HEK293 (cell line): ENCODE results near the gene BDNF.

Experiments
- CTCF ChIA-PET: fragments of 350-600 bp; formaldehyde crosslinking; extraction: SDS; loops from one replicate; lab custom pipeline; 2021; ENCODE audit warnings: antibody characterized with exemption; lab: Yijun Ruan, JAX
- POLR2A ChIA-PET: fragments of 300-600 bp; formaldehyde crosslinking; extraction: SDS; loops from one replicate; lab custom pipeline; 2020; ENCODE audit warnings: antibody characterized with exemption, inconsistent platforms; lab: Yijun Ruan, JAX
- H3K27ac ChIP-seq: fragments of 200-500 bp; sonication (Bioruptor generic); 2 replicates; pipeline ENCODE4 v1.5.1; 2014; ENCODE audit warnings: low read depth, low read length, control low read depth, inconsistent platforms; ENCODE audit errors: extremely low read depth
- H3K36me3 ChIP-seq, 2 experiments: fragments of 200-500 bp in 1 of 2; sonication (Bioruptor generic) in 1 of 2; 1 replicate in 1 of 2; 2 replicates in 1 of 2; pipeline ENCODE4 v1.5.1; 2014 to 2017; ENCODE audit warnings: inconsistent platforms in 2 of 2, low read length in 2 of 2; ENCODE audit not compliant: control insufficient read depth in 2 of 2, insufficient read depth in 1 of 2
- H3K4me1 ChIP-seq: fragments of 200-500 bp; sonication (Bioruptor generic); 2 replicates; pipeline ENCODE4 v1.5.1; 2014; ENCODE audit warnings: mild to moderate bottlenecking, low read length, inconsistent platforms; ENCODE audit not compliant: control insufficient read depth, insufficient read depth
- H3K4me3 ChIP-seq: 2 replicates; pipeline ENCODE4 v1.5.1; 2011; ENCODE audit warnings: low read depth, mild to moderate bottlenecking, control low read depth, low read length, moderate library complexity
- H3K9me3 ChIP-seq: fragments of 200-500 bp; sonication (Bioruptor generic); 2 replicates; pipeline ENCODE4 v1.5.1; 2014; ENCODE audit warnings: low read depth, low read length, inconsistent platforms; ENCODE audit not compliant: control insufficient read depth, insufficient read depth
- CTCF ChIP-seq: fragments of 450-650 bp; formaldehyde crosslinking; IDR thresholded peaks from 2 replicates; pipeline ENCODE4 v1.5.1; 2016; ENCODE audit warnings: missing biosample characterization, missing genetic modification characterization
- EGR2 ChIP-seq: fragments of 450-650 bp; formaldehyde crosslinking; IDR thresholded peaks from 2 replicates; pipeline ENCODE4 v1.5.1; 2016; ENCODE audit warnings: low read depth, missing biosample characterization, missing genetic modification characterization
- GLIS2 ChIP-seq: fragments of 450-650 bp; formaldehyde crosslinking; IDR thresholded peaks from 2 replicates; pipeline ENCODE4 v1.5.1; 2016; ENCODE audit warnings: missing biosample characterization, missing genetic modification characterization
- IKZF3 ChIP-seq: fragments of 450-650 bp; IDR thresholded peaks from 2 replicates; pipeline ENCODE4 v1.5.0; 2018; ENCODE audit warnings: missing biosample characterization, mild to moderate bottlenecking, missing genetic modification characterization, moderate library complexity
- KLF16 ChIP-seq: fragments of 450-650 bp; formaldehyde crosslinking; IDR thresholded peaks from 2 replicates; pipeline ENCODE4 v1.5.1; 2017; ENCODE audit warnings: missing biosample characterization, missing genetic modification characterization
- KLF8 ChIP-seq: fragments of 450-650 bp; formaldehyde crosslinking; IDR thresholded peaks from 2 replicates; pipeline ENCODE4 v1.5.1; 2016; ENCODE audit warnings: missing biosample characterization, missing genetic modification characterization
- PATZ1 ChIP-seq: fragments of 450-650 bp; formaldehyde crosslinking; IDR thresholded peaks from 2 replicates; pipeline ENCODE4 v1.5.1; 2016; ENCODE audit warnings: missing biosample characterization, missing genetic modification characterization
- SCRT1 ChIP-seq: fragments of 450-650 bp; formaldehyde crosslinking; IDR thresholded peaks from 2 replicates; pipeline ENCODE4 v1.5.1; 2016; ENCODE audit warnings: missing biosample characterization, missing genetic modification characterization, borderline replicate concordance
- SCRT2 ChIP-seq: fragments of 450-650 bp; formaldehyde crosslinking; IDR thresholded peaks from 2 replicates; pipeline ENCODE4 v1.5.1; 2016; ENCODE audit warnings: missing biosample characterization, missing genetic modification characterization
- SP3 ChIP-seq: fragments of 450-650 bp; formaldehyde crosslinking; IDR thresholded peaks from 2 replicates; pipeline ENCODE4 v1.5.1; 2016; ENCODE audit warnings: missing biosample characterization, missing genetic modification characterization
- ZBTB11 ChIP-seq: fragments of 450-650 bp; formaldehyde crosslinking; conservative IDR thresholded peaks from 2 replicates; pipeline ENCODE4 v1.5.1; 2016; ENCODE audit warnings: low read depth, missing biosample characterization, missing genetic modification characterization
- ZBTB17 ChIP-seq: fragments of 450-650 bp; formaldehyde crosslinking; IDR thresholded peaks from 2 replicates; pipeline ENCODE4 v1.5.1; 2016; ENCODE audit warnings: missing biosample characterization, missing genetic modification characterization
- ZBTB26 ChIP-seq: fragments of 450-650 bp; formaldehyde crosslinking; optimal IDR thresholded peaks from 2 replicates; pipeline ENCODE3; 2016; ENCODE audit warnings: missing biosample characterization, mild to moderate bottlenecking, missing genetic modification characterization
- ZFHX2 ChIP-seq: fragments of 450-650 bp; formaldehyde crosslinking; conservative IDR thresholded peaks from 2 replicates; pipeline ENCODE4 v1.5.1; 2016; ENCODE audit warnings: missing biosample characterization, missing genetic modification characterization
- ZNF10 ChIP-seq: fragments of 450-650 bp; formaldehyde crosslinking; IDR thresholded peaks from 2 replicates; pipeline ENCODE4 v1.5.1; 2017; ENCODE audit warnings: missing biosample characterization, missing genetic modification characterization
- ZNF114 ChIP-seq: fragments of 450-650 bp; formaldehyde crosslinking; IDR thresholded peaks from 2 replicates; pipeline ENCODE4 v1.5.0; 2017; ENCODE audit warnings: missing biosample characterization, missing genetic modification characterization
- ZNF24 ChIP-seq: fragments of 450-650 bp; formaldehyde crosslinking; IDR thresholded peaks from 2 replicates; pipeline ENCODE4 v1.5.1; 2016; ENCODE audit warnings: missing biosample characterization, missing genetic modification characterization
- ZNF248 ChIP-seq: fragments of 450-650 bp; formaldehyde crosslinking; IDR thresholded peaks from 2 replicates; pipeline ENCODE4 v1.5.1; 2017; ENCODE audit warnings: missing biosample characterization, missing genetic modification characterization
- ZNF341 ChIP-seq: fragments of 450-650 bp; formaldehyde crosslinking; IDR thresholded peaks from 2 replicates; pipeline ENCODE4; 2016; ENCODE audit warnings: low read depth, missing biosample characterization, missing genetic modification characterization
- ZNF37A ChIP-seq: fragments of 450-650 bp; IDR thresholded peaks from 2 replicates; pipeline ENCODE4 v1.5.1; 2018; ENCODE audit warnings: missing biosample characterization, missing genetic modification characterization
- ZNF501 ChIP-seq: fragments of 450-650 bp; formaldehyde crosslinking; IDR thresholded peaks from 2 replicates; pipeline ENCODE4 v1.5.1; 2016; ENCODE audit warnings: missing biosample characterization, missing genetic modification characterization
- ZNF626 ChIP-seq: fragments of 450-650 bp; sonication (Bioruptor Pico); formaldehyde crosslinking; IDR thresholded peaks from 2 replicates; pipeline ENCODE4 v1.5.1; 2018; ENCODE audit warnings: missing biosample characterization, missing genetic modification characterization, inconsistent platforms
- ZNF654 ChIP-seq: fragments of 450-650 bp; formaldehyde crosslinking; IDR thresholded peaks from 2 replicates; pipeline ENCODE4 v1.5.1; 2016; ENCODE audit warnings: low read depth, missing biosample characterization, missing genetic modification characterization
- ZSCAN23 ChIP-seq: fragments of 450-650 bp; formaldehyde crosslinking; IDR thresholded peaks from 2 replicates; pipeline ENCODE4 v1.5.1; 2016; ENCODE audit warnings: missing biosample characterization, missing genetic modification characterization
- TF ChIP-seq, protein P1 (sequence below): fragments of 450-650 bp; formaldehyde crosslinking; IDR thresholded peaks from 2 replicates; pipeline ENCODE4 v1.5.1; 2016; ENCODE audit warnings: missing biosample characterization, missing genetic modification characterization
- TF ChIP-seq, protein P2 (sequence below): fragments of 450-650 bp; formaldehyde crosslinking; IDR thresholded peaks from 2 replicates; pipeline ENCODE4 v1.5.1; 2016; ENCODE audit warnings: missing biosample characterization, missing genetic modification characterization
- TF ChIP-seq, protein P3 (sequence below): fragments of 450-650 bp; formaldehyde crosslinking; IDR thresholded peaks from 2 replicates; pipeline ENCODE4 v1.5.1; 2016; ENCODE audit warnings: missing biosample characterization, missing genetic modification characterization

BDNF gene

DNA sequence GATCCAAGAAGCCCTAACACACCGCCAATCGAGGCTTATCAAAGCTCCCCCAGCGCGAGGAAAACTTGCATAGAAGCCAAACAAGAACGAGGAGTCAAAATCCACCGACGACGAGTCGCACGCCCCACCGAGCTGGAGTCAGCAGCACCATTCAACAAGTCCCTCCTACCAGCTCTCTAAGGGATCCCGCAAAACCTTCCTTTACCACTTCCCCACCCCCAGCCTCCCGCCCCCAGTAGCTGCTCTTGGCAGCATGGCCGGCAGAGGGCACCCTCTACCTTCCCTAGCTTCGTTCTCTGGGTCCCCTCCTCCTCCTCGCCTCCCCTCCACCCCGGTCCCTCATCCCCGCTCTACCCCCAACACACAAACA is 1.4 kb downstream of the BDNF start:
- Histone ChIP-seq H3K27ac (no peak overlapping the region), H3K4me1 (no peaks in the 10 kb centered on the region)
- no peak for TF ChIP-seq ZNF10 (tag by site-specific recombination)
- no peak for TF ChIP-seq ZNF341 (tag by site-specific recombination)
- peak; percentile 55 for TF ChIP-seq ZBTB17 (tag by site-specific recombination)
- TF ChIP-seq, protein P1, sequence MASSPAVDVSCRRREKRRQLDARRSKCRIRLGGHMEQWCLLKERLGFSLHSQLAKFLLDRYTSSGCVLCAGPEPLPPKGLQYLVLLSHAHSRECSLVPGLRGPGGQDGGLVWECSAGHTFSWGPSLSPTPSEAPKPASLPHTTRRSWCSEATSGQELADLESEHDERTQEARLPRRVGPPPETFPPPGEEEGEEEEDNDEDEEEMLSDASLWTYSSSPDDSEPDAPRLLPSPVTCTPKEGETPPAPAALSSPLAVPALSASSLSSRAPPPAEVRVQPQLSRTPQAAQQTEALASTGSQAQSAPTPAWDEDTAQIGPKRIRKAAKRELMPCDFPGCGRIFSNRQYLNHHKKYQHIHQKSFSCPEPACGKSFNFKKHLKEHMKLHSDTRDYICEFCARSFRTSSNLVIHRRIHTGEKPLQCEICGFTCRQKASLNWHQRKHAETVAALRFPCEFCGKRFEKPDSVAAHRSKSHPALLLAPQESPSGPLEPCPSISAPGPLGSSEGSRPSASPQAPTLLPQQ (tag by site-specific recombination), result peak; percentile 47; the same call in 1 of the 2 replicates
- no peak for TF ChIP-seq ZSCAN23 (tag by site-specific recombination)
- peak; percentile 18; the same call in 1 of the 2 replicates for TF ChIP-seq ZBTB11 (tag by site-specific recombination)
- no peak for TF ChIP-seq ZNF248 (tag by site-specific recombination)
- TF ChIP-seq EGR2 (tag by site-specific recombination), result peak; percentile 64
- peak; percentile 67 for TF ChIP-seq CTCF (tag by site-specific recombination)
- TF ChIP-seq ZBTB26 (tag by site-specific recombination), result peak; percentile 9
- TF ChIP-seq IKZF3 (tag by site-specific recombination), result no peak
- TF ChIP-seq ZFHX2 (tag by site-specific recombination), result peak; percentile 68
- 0 out of 2 replicates have a peak, but pooled peaks have one; percentile 54 for TF ChIP-seq KLF16 (tag by site-specific recombination)
- TF ChIP-seq, protein P2, sequence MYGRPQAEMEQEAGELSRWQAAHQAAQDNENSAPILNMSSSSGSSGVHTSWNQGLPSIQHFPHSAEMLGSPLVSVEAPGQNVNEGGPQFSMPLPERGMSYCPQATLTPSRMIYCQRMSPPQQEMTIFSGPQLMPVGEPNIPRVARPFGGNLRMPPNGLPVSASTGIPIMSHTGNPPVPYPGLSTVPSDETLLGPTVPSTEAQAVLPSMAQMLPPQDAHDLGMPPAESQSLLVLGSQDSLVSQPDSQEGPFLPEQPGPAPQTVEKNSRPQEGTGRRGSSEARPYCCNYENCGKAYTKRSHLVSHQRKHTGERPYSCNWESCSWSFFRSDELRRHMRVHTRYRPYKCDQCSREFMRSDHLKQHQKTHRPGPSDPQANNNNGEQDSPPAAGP (tag by site-specific recombination), result peak; percentile 54; the same call in 1 of the 2 replicates
- 0 out of 2 replicates have a peak, but pooled peaks have one; percentile 40 for TF ChIP-seq ZNF501
- TF ChIP-seq ZNF654, result peak; percentile 66
- TF ChIP-seq, protein P3, sequence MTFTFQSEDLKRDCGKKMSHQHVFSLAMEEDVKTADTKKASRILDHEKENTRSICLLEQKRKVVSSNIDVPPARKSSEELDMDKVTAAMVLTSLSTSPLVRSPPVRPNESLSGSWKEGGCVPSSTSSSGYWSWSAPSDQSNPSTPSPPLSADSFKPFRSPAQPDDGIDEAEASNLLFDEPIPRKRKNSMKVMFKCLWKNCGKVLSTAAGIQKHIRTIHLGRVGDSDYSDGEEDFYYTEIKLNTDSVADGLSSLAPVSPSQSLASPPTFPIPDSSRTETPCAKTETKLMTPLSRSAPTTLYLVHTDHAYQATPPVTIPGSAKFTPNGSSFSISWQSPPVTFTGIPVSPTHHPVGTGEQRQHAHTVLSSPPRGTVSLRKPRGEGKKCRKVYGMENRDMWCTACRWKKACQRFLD (tag by site-specific recombination), result no peak
- TF ChIP-seq ZNF37A (tag by site-specific recombination), result no peak
- 0 out of 2 replicates have a peak, but pooled peaks have one; percentile 39 for TF ChIP-seq SP3
- peak; percentile 87 for TF ChIP-seq SCRT1 (tag by site-specific recombination)
- TF ChIP-seq ZNF626 (tag by site-specific recombination), result no peak
- TF ChIP-seq ZNF24 (tag by site-specific recombination), result no peak
- peak; percentile 94 for TF ChIP-seq SCRT2 (tag by site-specific recombination)
- peak; percentile 67 for TF ChIP-seq GLIS2 (tag by site-specific recombination)
- TF ChIP-seq PATZ1, result peak; percentile 92
- peak; percentile 35; the same call in 1 of the 2 replicates for TF ChIP-seq KLF8 (tag by site-specific recombination)
- no peak for TF ChIP-seq ZNF114 (tag by site-specific recombination)

More for the DNA sequence above, 1.4 kb downstream of the BDNF start:
- H3K9me3 ChIP-seq, result no peaks in the 10 kb centered on the region
- POLR2A ChIA-PET, result interaction anchor here (0.6 to 2.2 kb wide), 7 partner anchors 11 to 1633 kb away, joined by 3 to 9 read pairs (median 3); partner anchors contain the start of genes KIF18A and METTL15
- CTCF ChIA-PET, result interaction anchor here (0.5 to 3.5 kb wide), 38 partner anchors 12 to 1636 kb away, joined by 3 to 21 read pairs (median 3); partner anchors contain the start of genes KIF18A and METTL15
- H3K4me3 ChIP-seq, result peak overlapping the region; percentile 88
- H3K36me3 ChIP-seq, result no peaks in the 10 kb centered on the region
